GM21381 (cell line): Measurements from ENCODE around the gene SLC17A9.

Experiments used
- ATAC-seq: cut with Tn5 transposase; IDR thresholded peaks from one replicate; pipeline ENCODE4 v1.9.1; 2021; ENCODE audit warnings: mild to moderate bottlenecking, moderate library complexity; ENCODE audit not compliant: unreplicated experiment

Gene SLC17A9

GRCh38 chr20:62952373-62952967 is at the start of gene SLC17A9:
SLC17A9 (plus strand) TSS chr20:62952709; CDS start chr20:62952831, 122 bp downstream.
- ATAC-seq = peak; percentile 52

DNA sequence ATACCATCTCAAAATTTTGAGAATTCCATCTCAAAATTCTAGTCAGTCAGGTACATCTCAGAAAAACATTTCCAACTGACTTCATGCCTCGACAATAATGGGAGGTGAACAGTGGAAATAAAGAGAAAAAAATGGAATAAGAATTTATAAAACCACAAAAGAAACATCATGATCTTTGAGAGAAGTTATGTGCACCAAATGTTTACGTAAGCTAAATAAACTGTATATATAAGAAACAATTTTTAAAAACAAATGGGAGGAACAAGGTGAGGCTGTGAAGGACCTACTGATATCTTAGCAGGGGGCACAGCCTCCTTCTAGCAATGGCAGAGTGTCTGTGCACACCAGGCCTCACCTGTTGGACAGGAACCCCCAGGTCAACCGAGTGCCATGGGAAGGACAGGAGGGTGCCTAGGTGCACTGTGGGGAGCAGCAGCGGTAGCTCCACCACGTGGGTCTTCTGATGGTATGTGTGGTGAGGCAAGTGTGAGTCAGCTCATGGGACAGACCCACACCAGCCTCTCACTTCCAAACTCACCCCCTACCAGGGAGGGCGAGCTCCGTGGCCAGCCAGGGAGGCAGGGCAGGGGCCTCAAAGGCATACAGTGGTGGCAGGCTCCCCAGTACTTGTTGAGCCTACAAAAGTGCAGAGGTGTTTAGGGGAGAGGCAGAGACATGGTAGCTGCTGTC is 49.4 kb upstream of the SLC17A9 start:
- ATAC-seq = no peak

DNA sequence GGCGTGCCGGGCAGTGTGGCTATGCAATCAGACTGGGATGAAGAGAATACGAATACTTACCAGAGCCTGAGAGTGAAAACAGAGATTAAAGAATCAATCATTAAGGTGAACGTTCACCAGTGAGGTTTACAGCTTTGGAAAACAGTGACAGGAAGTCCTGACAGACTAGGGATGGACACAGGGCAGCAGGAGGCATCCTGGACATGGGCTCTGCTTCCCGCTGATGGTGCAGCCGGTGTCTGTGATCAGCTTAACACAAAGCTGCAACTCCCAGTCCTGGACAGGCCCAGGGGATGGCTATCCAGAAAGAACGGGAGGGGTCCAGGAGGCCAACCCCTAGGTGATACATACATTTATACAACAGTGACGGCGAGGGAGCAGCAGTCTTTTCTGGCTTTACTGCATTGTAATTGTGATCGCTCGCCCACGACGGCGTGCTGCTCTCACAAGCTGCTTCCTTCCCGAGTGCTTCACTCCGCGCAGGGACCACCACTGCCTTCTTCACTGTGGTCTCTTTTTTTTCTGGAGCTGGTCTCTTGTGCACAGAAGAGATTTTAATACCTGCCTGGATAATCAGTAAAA is 46.9 kb upstream of the SLC17A9 start:
- ATAC-seq = no peak

DNA sequence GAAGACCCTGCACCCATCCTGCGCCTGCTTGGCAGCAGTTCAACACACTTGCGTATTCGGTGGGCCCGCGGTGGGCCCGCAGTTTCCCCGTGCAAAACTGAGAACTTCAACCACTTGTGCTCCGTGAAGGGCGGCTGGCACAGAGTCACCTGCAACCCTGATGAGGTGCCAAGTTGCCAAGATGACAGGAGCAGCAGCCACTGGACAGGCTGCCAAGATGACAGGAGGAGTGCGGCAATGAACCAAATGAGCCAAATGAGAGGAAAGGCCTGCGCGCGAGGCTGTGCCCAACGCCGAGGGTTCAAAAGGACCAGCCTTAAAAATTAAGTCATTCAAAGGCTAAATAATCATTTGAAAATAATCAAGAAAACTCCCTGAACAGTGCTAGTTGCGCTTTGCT is 46.3 kb upstream of the SLC17A9 start:
- ATAC-seq = no peak

- no peak for ATAC-seq
These were observed 45.7 kb upstream of the SLC17A9 start for GRCh38 chr20:62906647-62907375.

DNA sequence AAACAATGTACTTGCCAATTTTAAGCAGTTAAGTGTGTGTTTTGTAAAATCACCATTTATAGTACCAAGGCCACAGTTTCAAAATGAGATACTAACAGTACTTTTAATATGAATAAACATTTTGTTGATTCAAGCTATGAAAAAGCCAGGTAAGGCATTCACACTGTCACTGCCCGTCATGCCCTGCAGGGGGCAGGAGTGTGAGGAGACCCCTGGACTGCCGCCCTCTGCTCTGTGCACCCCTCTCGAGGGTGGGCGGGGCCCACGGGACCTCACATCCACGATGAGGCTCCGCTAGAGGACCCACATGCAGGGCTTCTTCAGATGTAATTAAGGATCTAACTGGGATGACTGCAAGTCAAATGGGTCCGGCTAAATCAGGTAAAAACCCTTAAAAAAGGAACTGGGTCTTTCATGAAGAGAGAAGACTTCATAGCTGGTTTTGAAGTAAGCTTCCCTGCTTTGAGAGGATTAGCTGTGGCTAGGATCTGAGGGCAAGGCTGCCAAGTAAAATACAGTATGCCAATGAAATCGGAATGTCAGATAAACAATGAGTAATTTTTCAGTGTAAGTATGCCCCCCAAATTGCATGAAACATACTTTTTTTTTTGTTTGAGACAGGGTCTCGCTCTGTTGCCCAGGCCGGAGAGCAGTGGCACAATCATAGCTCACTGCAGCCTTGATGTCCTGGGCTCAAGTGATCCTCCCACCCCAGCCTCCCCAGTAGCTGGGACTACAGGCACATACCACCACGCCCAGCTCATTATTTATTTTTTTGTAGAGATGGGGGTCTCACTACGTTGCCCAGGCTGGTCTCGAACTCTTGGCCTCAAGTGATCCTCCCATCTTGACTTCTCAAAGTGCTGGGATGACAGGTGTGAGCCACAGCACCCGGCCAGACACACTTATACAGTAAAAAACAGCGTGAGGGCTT is 44.9 kb upstream of the SLC17A9 start:
- ATAC-seq = no peak

DNA sequence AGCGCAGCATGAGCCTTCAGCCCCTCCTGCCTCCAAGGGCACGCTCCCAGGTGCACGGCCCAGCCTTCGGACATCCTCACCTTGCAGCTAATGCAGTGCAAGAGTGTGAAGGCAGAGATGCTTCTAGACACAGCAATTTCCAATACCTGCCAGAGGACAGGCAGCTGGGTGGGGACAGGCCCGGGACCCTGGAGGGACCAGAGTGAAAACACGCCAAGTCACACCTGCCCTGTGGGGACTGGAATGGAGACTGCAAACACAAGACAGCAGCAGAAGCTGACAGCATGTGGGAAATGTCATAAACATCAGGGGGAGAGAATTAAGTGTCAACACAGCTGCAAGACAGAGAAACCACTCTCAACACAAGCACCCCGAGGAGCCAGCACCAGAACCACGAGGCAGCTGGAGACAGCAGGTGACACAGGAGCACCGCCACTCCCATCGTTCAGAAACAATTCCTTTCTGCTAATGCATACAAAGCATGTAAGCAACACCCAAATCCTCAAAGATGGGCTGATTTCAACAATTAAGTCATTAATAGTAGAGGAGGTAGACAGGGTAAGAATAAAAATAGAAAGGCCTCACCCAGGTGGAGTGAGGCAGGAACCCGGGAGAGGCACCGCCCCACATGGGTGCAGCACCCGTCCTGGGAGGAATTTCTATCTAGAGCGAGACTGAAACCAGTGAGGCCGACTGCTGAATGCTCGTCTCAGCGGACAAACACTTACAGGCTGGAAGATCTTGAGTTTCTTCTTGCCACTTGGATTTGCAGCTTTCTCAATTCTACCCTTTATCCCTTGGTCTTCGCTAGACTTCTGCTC is 43.3 kb upstream of the SLC17A9 start:
- ATAC-seq = no peak

- no peak for ATAC-seq
These were observed 42.2 kb upstream of the SLC17A9 start for GRCh38 chr20:62910217-62910766.

- no peak for ATAC-seq
These were observed 41.6 kb upstream of the SLC17A9 start for GRCh38 chr20:62910777-62911497.

DNA sequence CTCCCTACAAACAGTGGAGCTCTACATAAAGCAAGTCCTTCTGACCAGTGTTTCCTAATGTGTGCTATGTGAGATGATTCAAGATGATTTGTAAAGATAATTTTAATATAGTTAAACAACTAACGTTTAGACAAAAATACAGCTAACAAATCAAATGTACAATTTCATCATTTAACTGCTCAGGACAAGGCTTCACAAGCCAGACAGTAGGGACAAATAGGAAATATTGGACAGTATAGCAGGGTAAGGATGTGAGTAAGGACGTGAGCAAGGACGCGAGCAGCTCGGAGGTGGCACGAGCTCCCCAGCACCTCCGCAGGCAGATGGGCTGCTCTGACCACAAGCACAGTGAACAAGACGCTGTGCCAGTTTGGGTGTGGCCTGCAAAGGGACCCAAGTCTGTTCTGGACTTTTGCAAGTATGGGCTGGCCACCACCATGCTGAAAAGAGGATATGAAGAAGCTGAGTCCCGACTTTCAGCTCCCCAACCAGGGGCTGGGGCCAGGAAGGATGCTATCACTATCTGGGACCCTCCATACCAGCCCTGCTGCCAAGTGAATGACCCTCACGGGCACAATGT is 40.7 kb upstream of the SLC17A9 start:
- ATAC-seq = no peak

DNA sequence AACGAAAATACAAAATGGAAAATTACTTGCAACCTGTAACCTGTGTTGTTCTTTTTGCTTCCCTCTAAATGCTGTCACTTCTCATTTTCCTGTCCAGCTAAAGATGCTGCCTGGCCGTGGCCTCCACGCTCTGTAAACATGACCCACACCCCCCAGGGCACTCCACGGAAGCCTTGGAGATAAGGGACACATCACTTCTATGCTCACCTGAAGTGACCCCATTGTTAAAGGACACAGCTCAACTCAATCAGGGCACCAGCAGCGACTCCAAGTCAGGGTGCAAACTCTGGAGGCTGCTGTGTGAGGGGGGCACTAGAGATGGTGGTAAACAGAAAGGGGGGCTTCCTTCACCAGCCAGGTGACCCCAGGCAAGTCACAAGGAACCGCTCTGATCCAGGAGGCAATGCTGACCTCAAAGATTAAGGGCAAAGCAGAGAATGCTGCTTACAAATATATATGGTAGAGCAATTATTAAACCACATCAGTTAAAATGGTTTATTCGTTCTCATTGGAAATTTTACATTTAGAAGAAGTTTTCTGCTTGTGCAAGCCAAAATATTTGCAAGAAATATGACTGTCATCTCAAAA is 39.4 kb upstream of the SLC17A9 start:
- ATAC-seq = no peak

DNA sequence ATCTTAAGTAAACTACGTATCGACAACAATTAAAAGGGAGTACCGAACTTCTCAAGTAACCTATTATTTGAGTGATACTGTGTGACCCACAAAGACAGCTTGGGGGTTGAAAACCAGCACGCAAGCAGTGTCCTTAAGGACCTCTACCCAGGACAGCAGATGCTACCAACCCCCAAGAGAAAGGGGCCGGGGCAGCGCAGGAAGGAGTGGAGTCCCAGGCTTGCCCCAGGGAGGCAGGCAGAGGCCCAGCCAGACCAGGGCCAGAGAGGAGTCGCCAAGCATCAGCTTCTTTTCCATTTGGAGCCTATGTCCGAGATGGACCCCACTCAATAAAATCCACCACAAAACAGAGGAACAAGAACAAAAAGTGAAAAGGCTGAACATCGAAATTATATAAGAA is 38.1 kb upstream of the SLC17A9 start:
- ATAC-seq = no peak

- ATAC-seq = no peak
These were observed 37.5 kb upstream of the SLC17A9 start for GRCh38 chr20:62914970-62915457.

GRCh38 chr20:62916703-62917476 is 35.6 kb upstream of the SLC17A9 start:
- no peak for ATAC-seq

DNA sequence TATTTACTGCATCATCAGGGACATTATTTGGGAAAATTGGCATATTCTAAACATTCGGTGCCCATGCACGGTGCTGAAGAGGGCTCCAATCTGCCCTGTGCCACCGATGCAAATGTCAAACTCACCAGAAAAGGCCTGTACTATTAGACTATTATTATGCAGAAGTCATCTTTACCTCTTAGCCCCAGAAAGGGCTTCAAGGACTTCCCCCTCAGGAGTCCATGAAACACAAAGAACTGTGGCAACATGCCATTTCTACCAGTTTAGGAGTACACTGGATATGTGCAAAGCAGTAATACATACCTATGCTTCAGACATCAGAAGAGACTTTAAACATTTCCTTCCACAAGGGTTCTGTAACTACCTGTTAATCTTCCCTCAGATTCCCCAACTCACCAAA is 34.8 kb upstream of the SLC17A9 start:
- no peak for ATAC-seq

GRCh38 chr20:62918147-62918546 is 34.4 kb upstream of the SLC17A9 start:
- no peak for ATAC-seq

DNA sequence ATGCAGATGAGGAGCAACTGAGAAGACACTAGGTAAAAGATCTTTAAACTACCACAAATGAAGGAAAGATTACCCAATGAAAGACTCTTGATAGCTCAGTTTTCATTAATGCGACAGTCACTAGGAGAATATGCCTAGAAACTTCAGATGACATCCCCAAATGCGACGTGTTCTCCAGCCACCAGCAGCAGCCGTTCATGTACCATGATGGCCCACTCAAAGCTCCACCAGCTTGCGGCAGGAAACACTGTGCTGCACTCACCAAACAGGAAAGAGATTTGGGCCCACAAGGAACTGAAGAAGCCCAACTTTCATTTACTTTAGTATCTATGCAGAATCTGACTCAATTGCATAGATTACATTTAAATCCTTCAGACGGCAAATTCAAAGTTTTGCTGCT is 33.7 kb upstream of the SLC17A9 start:
- no peak for ATAC-seq
